ELF-1 (cell line): ENCODE results near the gene KRT38.

Experiments used
- DNase-seq: peaks from one replicate; pipeline ENCODE4 v3.0.0-alpha.2; 2016; ENCODE audit warnings: low read depth, low spot score

Gene KRT38

GRCh38 chr17:41440531-41441033 lies at the start of gene KRT38:
TSS of gene KRT38 (minus strand) at chr17:41440983. CDS start at chr17:41440921, 62 bp downstream.
- no peak for DNase-seq

- DNase-seq, result no peak
Observed at GRCh38 chr17:41489531-41489930, 48.7 kb upstream of the KRT38 start, which contains the start of gene KRT36. TSS of gene KRT36 (minus strand) at chr17:41489910. CDS start at chr17:41489864, 46 bp downstream.

DNA sequence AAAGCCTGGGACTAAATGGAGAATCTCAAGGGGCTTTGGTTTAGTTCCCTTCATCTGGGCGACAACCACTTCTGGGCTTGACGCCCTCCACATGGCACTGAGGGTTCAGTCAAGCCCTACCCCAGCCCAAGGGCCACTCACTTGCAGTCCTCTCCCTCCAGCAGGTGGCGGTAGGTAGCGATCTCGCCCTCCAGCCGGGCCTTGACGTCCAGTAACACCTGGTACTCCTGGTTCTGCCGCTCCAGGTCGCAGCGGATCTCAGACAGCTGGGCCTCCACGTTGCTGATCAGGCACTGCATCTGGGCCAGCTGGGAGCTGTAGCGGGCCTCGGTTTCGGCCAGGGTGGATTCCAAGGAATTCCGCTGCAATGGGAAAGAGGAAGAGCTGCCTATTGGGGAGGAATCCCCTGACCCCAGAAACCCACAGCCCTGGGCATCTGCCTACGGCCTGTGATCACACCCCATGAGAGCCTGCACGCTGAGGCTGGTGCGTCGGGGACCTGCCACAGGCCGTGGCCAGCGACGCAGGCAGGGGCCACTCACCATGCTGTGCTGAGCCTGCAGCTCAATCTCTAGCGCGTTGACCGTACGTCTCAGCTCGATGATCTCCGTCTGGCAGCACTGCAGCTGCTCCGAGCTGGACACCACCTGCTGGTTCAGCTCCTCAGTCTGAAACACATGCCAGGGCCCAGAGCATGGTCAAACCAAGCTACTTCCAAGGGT lies 46.2 kb upstream of the KRT38 start:
- peak; percentile 74 for DNase-seq

DNA sequence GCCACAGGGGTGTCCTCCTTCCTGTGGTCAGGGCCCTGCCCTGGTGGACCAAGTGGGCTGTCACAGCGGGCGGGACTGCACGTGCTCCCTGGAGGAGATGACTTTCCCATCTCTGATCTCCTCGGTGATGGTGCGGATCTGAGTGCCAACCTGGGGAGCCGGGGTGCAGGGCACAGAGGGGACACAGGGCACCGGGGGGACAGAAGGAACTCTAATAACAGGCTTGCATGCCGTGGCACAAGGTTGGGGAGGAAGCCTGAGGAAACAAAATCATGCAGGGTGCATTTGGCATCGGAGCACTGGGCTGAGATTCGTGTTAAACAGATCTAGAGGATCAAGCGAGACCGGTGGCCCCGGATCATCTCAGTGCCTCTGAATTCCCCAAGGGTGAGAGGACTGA lies 45.5 kb upstream of the KRT38 start:
- no peak for DNase-seq

- no peak for DNase-seq
Observed at GRCh38 chr17:41484920-41485904, 44.4 kb upstream of the KRT38 start.

- no peak for DNase-seq
Observed at GRCh38 chr17:41483991-41484826, 43.4 kb upstream of the KRT38 start.

DNA sequence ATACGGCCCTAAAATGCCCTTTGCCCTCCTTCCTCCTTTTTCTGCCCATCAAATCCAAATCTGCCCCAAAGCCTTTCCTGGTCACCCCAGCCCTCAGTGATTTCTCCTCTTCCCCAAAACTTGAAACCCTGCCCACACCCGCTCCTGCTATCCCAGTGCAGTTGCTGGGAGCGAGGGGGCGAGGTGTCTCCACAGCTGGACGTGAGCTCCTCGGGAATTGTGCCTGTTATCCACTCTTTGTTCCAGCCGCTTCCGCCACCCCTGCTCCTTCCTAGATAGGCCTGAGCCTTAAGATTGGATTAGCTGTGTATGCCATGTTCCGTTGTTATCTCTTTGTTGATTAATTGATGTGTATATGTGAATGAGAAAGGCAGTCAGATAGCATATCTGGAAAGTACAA lies 42.7 kb upstream of the KRT38 start:
- no peak for DNase-seq

- no peak for DNase-seq
Observed at GRCh38 chr17:41481036-41481435, 40.3 kb upstream of the KRT38 start, which contains the start of gene KRT35. TSS of gene KRT35 (minus strand) at chr17:41481151. CDS start at chr17:41481097, 54 bp downstream.

DNA sequence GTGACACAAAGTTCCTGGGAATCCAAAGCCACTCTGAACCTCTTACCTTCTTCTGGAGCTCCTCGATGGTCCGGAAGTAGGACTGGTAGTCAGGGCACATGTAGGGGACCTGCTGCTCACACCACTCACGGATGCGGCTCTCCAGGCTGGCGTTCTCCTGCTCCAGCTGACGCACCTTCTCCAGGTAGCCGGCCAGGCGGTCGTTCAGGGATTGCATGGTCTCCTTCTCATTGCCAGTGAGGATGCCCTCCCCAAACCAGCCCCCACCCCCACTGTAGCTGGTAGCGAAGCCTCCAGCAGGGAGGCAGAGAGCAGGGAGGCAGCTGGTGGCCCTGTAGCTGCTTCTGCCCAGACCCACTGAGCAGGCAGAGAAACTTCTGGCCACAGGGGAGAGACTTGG lies 39.8 kb upstream of the KRT38 start:
- no peak for DNase-seq

GRCh38 chr17:41480136-41480535 lies 39.4 kb upstream of the KRT38 start:
- no peak for DNase-seq

- no peak for DNase-seq
Observed at GRCh38 chr17:41478237-41478636, 37.5 kb upstream of the KRT38 start.

DNA sequence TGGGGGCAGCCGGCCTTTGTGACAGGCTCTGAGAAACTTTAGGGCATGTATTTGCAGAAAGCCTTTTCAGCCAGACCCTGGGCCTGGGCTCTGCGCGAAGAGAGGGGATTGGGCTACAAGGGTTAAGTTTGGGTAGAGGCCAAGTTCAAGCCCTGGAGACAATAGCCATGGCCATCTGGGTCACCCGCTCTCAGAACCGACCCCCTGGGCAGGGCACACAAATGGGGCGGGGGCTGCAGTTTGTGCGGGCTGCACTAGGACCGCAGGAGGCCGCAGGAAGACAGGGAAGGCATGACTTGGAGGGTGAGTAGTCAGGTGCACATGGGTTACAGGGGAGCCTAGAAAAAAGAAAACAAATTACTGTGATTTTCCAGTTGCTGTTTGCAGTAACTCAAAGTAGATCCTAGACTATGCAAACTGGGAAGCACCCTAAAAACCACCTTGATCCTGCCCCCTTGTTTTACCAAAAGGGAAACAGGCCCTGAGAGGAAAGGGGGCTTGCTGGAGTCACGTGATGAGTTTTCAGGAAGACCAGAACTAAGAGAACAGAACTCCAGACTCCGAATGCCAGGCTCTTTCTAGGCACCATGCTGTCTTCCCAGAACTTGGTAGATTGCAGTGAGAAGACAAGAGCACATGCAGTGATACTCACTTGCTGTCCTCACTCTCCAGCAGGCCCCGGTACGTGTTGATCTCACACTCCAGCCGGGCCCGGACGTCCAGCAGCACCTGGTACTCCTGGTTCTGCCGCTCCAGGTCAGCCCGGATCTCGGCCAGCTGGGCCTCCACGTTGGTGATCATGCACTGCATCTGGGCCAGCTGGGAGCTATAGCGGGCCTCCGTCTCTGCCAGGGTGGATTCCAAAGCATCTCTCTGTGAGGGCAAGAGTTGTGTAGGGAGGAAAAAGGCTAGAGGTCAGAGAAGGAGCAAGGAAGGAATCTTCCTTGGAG lies 36.4 kb upstream of the KRT38 start:
- DNase-seq, result no peak

GRCh38 chr17:41475421-41475820 lies 34.6 kb upstream of the KRT38 start:
- no peak for DNase-seq

DNA sequence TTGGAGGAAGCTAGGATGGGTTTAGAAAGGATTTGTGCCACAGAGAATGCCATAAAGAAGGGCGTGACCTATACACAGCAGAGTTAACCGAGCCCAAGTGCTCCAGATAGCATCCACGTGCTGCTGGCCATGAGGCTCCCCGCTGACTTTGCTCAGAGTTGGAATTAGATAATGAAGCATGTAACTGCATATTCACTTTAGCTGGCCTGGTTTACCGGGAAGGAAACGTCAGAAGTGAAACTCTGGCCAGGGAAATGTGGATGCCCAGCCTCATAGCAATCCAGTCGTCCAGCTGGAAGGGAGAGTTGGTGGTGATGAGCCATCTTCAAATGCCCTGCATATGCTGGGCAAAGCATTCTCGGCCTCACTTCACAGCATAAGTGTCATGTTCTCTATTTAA lies 34.1 kb upstream of the KRT38 start:
- no peak for DNase-seq

DNA sequence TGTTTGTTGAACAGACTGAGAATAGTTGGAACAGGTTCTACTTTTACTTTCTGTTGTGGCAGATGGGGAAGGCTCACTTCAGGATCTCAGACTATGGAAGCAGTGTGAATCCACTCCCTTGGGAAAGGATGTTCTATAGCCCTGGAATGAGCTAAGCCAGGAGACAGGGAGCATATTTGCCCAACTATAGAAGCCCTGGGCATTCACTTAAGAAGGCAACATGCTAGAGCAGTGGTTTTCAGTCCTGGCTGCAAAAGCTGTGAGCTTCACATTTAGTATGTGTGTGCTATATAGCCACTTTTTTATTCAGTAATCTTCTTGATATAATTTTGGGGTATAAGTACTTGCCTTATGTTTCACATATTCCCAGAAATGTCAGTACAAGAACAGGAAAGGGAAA lies 27.6 kb upstream of the KRT38 start:
- DNase-seq, result no peak

DNA sequence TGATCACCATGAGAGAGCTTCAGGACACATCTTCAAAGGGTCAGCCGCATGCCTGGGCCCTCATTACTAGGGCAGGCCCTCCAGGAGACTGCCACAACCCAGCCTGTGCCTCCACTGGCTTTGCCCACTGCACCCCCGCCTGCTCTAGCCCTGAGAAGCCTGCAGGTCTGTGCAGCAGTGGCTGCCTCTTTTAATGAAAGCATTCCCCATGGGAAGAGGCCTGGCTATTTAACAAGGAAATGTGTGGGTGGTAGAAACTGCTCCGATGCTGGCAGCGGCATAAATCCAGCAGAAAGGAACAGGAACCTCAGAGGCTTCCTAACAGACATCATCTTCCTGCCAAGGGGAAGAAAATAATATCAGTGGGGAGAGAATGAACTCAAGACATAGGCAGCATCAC lies 26.8 kb upstream of the KRT38 start:
- no peak for DNase-seq

DNA sequence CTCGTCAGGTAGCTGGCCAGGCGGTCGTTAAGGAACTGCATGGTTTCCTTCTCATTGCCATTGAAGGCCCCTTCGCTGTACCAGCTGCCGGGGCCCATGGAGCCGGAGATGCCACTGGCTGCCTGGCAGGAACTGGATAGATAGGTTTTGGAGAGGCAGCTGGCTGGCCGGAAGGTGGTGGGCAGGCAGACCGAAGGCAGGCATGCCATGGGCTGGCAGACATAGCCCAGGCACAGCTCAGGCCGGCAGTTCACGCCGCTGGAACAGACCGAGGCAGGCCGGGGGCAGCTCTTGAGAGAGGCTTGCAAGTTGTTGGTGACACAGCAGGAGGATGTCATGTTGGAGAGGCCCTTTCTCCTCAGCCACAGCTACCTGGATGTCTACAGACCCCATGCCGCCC lies 26.2 kb upstream of the KRT38 start, which contains the start of gene KRT32:
Gene KRT32 (minus strand): TSS at position 399 of the 400 bp plus-strand sequence. CDS start 61 bp downstream, at position 338.
- DNase-seq, result no peak

GRCh38 chr17:41464682-41465081 lies 23.9 kb upstream of the KRT38 start:
- no peak for DNase-seq

DNA sequence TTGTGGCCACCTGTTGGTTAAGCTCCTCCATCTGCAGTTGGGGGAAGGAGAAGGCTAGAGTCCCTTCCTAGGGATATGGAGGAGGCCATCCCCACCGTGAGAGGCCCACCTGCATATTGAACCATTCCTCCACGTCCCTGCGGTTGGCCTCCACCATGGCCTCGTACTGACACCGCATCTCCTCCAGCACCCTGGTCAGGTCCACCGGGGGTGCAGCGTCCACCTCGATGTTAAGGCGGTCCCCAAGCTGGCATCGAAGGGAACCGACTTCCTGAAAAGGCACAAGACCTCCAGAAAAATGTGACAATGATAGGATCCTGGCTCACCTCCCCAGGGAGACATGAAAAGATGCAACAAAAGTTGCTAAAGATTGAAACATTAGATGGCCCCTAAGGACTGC lies 23.4 kb upstream of the KRT38 start:
- no peak for DNase-seq

GRCh38 chr17:41463746-41464145 lies 23.0 kb upstream of the KRT38 start:
- no peak for DNase-seq
